GM18861 (cell line): ENCODE measurements around the gene IL3.

ENCODE experiments used
- ATAC-seq: cut with Tn5 transposase; IDR thresholded peaks from one replicate; pipeline ENCODE4 v1.9.1; 2021; ENCODE audit not compliant: unreplicated experiment

Gene IL3

GRCh38 chr5:132072070-132072469 is 11.6 kb downstream of the IL3 start:
- no peak for ATAC-seq

GRCh38 chr5:132072528-132072927 is 12.1 kb downstream of the IL3 start:
- ATAC-seq: no peak

GRCh38 chr5:132073231-132074013 is 13.0 kb downstream of the IL3 start, which contains the start of gene CSF2:
Gene CSF2, plus strand, starts transcription at chr5:132073789. Its CDS starts 35 bp downstream, at chr5:132073824.
- ATAC-seq: no peak

GRCh38 chr5:132074091-132074771 is 13.8 kb downstream of the IL3 start:
- no peak for ATAC-seq

GRCh38 chr5:132074772-132075718 is 14.6 kb downstream of the IL3 start:
- no peak for ATAC-seq

GRCh38 chr5:132075719-132076077 is 15.2 kb downstream of the IL3 start:
- ATAC-seq: no peak

- ATAC-seq: no peak
These were observed 15.9 kb downstream of the IL3 start for GRCh38 chr5:132076202-132076830.

- no peak for ATAC-seq
These were observed 16.5 kb downstream of the IL3 start for GRCh38 chr5:132076983-132077382.

- ATAC-seq: no peak
These were observed 18.6 kb downstream of the IL3 start for GRCh38 chr5:132079081-132079480.

- no peak for ATAC-seq
These were observed 19.2 kb downstream of the IL3 start for GRCh38 chr5:132079619-132080018.

- ATAC-seq: no peak
These were observed 20.1 kb downstream of the IL3 start for GRCh38 chr5:132080595-132080994.

- ATAC-seq: no peak
These were observed 21.0 kb downstream of the IL3 start for GRCh38 chr5:132081458-132081857.

GRCh38 chr5:132082329-132083023 is 22.0 kb downstream of the IL3 start:
- ATAC-seq: no peak

GRCh38 chr5:132083071-132083678 is 22.7 kb downstream of the IL3 start:
- no peak for ATAC-seq

GRCh38 chr5:132085686-132086085 is 25.2 kb downstream of the IL3 start:
- no peak for ATAC-seq

GRCh38 chr5:132086277-132086794 is 25.9 kb downstream of the IL3 start:
- ATAC-seq: no peak

- ATAC-seq: no peak
These were observed 26.7 kb downstream of the IL3 start for GRCh38 chr5:132087176-132087575.

GRCh38 chr5:132087661-132088060 is 27.2 kb downstream of the IL3 start:
- ATAC-seq: no peak

GRCh38 chr5:132089363-132089762 is 28.9 kb downstream of the IL3 start:
- no peak for ATAC-seq

GRCh38 chr5:132090107-132090506 is 29.7 kb downstream of the IL3 start:
- no peak for ATAC-seq
